Lower lobe of right lung (tissue), 2 donors: ENCODE data around the gene TRIOBP. TPM values are rescaled to one million over a fixed set of nuclear protein-coding genes. Genes with fewer than 3 reads are reported as not detected.

Experiments used
- ATAC-seq, 2 donors: fragments of 200-7000 bp; cut with Tn5 transposase; one replicate each; pipeline ENCODE4 v1.9.1; 2020 to 2022; ENCODE audit warnings: mild to moderate bottlenecking in 2 of 2, moderate library complexity in 2 of 2
- DNase-seq: peaks from one replicate; pipeline ENCODE4 v3.0.0-alpha.2; 2020
- H3K27ac ChIP-seq: fragments of 200-600 bp; one replicate; pipeline ENCODE4 v1.8.0; 2022
- H3K27me3 ChIP-seq: fragments of 200-600 bp; one replicate; pipeline ENCODE4 v1.8.0; 2022; ENCODE audit warnings: low read depth
- H3K36me3 ChIP-seq: fragments of 200-600 bp; one replicate; pipeline ENCODE4 v1.8.0; 2022; ENCODE audit warnings: mild to moderate bottlenecking
- H3K4me1 ChIP-seq: fragments of 200-600 bp; one replicate; pipeline ENCODE4 v1.8.0; 2022
- H3K4me3 ChIP-seq: fragments of 200-600 bp; one replicate; pipeline ENCODE4 v1.8.0; 2022; ENCODE audit warnings: mild to moderate bottlenecking
- H3K9me3 ChIP-seq: fragments of 200-600 bp; one replicate; pipeline ENCODE4 v1.8.0; 2022
- intact Hi-C: fragments of 100-400 bp; cut with DNase I; formaldehyde crosslinking; loops from one replicate; pipeline ENCODE4 v1.11.0; 2022
- total RNA-seq: library from RNA; stranded (reverse); fragmentation: NEBNext Ultra II Directional; extraction: Animal tissue kit (Norgen Biotek cat#: 25700); gene quantifications from one replicate; pipeline ENCODE4 v1.2.1, GENCODE V29; 2021
- TF ChIP-seq, protein P1 (sequence below): fragments of 200-600 bp; IDR thresholded peaks from one replicate; pipeline ENCODE4 v1.8.0; 2022; ENCODE audit warnings: antibody characterized with exemption, mild to moderate bottlenecking
- donor health status: DM: no; HTN: yes; CAD: no; lungs with severe emphysema.

TRIOBP gene
- total RNA-seq, 1 donor from 2014 or later = 78.8 TPM

DNA sequence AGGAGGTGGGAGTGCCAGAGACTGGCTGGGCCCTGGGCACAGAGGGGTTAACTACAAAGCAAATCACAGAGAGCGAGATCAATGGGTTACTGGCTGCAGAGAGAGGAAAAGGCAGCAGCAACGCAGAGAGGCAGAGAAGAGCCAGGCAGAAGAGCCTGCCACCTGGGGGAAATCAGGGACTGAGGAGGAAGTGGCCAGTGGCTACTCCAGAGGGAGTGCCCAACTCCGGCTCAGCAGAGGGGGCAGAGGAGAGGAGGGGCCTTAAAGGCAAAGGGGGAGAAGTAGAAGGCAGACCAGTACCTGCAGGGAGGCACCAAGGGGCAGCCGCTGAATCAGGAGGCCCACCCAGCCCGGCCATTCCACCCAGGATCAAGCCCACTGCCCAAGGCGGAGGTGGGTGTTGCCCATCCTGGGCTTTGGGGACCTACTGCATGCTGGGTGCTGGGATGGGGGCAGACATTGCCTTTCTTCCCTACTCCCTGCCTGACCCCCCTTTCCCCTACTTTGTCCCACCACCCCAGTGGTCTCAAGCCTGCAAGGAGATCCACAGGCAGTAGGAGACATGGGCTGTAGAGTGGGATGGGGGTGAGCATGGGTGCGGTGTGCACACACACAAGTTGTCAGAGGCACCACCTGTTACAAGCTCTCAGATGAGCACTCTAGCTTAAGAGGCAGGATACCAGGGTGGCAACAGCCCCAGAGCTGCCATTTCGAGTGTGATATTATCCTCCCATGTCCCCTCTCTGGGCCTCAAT lies 125.4 kb downstream of the TRIOBP start:
- DNase-seq (no peak), ATAC-seq (no peak)
- TF ChIP-seq, protein P1, sequence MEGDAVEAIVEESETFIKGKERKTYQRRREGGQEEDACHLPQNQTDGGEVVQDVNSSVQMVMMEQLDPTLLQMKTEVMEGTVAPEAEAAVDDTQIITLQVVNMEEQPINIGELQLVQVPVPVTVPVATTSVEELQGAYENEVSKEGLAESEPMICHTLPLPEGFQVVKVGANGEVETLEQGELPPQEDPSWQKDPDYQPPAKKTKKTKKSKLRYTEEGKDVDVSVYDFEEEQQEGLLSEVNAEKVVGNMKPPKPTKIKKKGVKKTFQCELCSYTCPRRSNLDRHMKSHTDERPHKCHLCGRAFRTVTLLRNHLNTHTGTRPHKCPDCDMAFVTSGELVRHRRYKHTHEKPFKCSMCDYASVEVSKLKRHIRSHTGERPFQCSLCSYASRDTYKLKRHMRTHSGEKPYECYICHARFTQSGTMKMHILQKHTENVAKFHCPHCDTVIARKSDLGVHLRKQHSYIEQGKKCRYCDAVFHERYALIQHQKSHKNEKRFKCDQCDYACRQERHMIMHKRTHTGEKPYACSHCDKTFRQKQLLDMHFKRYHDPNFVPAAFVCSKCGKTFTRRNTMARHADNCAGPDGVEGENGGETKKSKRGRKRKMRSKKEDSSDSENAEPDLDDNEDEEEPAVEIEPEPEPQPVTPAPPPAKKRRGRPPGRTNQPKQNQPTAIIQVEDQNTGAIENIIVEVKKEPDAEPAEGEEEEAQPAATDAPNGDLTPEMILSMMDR = no peak
- Histone ChIP-seq H3K9me3 (no peaks in the 10 kb centered on the region), H3K36me3 (no peaks in the 10 kb centered on the region), H3K27ac (no peak overlapping the region), H3K27me3 (peaks cover 55% of the 10 kb centered on the region), H3K4me1 (peaks cover 19% of the 10 kb centered on the region), H3K4me3 (no peak overlapping the region)
- intact Hi-C loops = no loop called here

DNA sequence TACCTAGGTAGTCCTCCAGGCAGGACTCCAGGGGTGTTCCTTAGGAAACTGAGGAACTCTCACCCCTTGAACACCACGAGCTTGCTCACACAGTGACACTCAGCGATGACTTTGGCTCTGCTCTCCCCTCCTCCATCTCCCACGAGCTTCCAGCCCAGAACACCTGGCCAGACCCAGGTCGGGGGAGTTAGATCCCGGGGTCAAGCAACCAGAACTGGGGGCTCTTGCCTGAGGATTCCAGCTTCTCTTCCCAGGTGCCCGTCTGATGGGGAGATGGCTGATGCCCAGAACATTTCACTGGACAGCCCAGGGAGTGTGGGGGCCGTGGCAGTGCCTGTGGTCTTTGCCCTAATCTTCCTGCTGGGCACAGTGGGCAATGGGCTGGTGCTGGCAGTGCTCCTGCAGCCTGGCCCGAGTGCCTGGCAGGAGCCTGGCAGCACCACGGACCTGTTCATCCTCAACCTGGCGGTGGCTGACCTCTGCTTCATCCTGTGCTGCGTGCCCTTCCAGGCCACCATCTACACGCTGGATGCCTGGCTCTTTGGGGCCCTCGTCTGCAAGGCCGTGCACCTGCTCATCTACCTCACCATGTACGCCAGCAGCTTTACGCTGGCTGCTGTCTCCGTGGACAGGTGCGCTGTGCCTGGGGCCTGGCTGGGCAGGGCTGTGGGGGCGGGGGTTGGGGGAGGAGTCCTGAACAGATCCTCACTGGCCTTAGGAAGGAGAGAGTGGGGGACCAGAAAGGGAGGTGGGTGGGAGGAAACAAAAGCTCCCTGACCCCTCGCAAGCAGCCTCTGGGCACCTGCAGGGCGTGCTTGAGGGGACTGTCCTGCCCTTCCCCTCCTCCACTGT lies 126.5 kb downstream of the TRIOBP start, which contains the start of gene GALR3:
TSS of gene GALR3 (plus strand) at position 249 of the 852 bp plus-strand sequence. CDS start at position 274, 25 bp downstream.
- Histone ChIP-seq H3K9me3 (no peaks in the 10 kb centered on the region), H3K27ac (no peak within 1 kb of the TSS), H3K36me3 (no peaks in the 10 kb centered on the region), H3K4me3 (no peak within 1 kb of the TSS), H3K27me3 (peaks cover 55% of the 10 kb centered on the region), H3K4me1 (peaks cover 8% of the 10 kb centered on the region)
- ATAC-seq (no peak), DNase-seq (no peak)
- intact Hi-C loops = no loop called here
- TF ChIP-seq, protein P1 = no peak

DNA sequence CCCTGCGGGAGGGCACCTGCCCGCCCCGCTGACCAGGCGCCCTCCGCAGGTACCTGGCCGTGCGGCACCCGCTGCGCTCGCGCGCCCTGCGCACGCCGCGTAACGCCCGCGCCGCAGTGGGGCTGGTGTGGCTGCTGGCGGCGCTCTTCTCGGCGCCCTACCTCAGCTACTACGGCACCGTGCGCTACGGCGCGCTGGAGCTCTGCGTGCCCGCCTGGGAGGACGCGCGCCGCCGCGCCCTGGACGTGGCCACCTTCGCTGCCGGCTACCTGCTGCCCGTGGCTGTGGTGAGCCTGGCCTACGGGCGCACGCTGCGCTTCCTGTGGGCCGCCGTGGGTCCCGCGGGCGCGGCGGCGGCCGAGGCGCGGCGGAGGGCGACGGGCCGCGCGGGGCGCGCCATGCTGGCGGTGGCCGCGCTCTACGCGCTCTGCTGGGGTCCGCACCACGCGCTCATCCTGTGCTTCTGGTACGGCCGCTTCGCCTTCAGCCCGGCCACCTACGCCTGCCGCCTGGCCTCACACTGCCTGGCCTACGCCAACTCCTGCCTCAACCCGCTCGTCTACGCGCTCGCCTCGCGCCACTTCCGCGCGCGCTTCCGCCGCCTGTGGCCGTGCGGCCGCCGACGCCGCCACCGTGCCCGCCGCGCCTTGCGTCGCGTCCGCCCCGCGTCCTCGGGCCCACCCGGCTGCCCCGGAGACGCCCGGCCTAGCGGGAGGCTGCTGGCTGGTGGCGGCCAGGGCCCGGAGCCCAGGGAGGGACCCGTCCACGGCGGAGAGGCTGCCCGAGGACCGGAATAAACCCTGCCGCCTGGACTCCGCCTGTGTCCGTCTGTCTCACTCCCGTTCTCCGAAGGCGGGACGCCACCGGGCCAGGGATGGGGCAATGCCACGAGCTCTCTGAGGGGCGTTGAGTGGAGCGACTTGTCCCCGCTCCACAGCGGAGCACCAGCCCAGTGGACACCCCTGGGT lies 128.1 kb downstream of the TRIOBP start:
- peaks cover 44% of the 10 kb centered on the region for H3K27me3 ChIP-seq
- intact Hi-C loops = no loop called here
- ATAC-seq (no peak), DNase-seq (no peak)
- TF ChIP-seq, protein P1 = no peak
- H3K36me3 ChIP-seq = peaks cover 11% of the 10 kb centered on the region
- H3K9me3 ChIP-seq = no peaks in the 10 kb centered on the region
- no peaks in the 10 kb centered on the region for H3K4me1 ChIP-seq
- peak overlapping the region; percentile 23 for H3K4me3 ChIP-seq
- no peak overlapping the region for H3K27ac ChIP-seq

Other genes starting within 250 kb of the TRIOBP start
- gene MFNG, start 210.7 kb upstream of the TRIOBP start, total RNA-seq = 71.0 TPM
- 14.9 TPM for gene CARD10, start 177.6 kb upstream of the TRIOBP start, total RNA-seq
- gene CDC42EP1, start 136.6 kb upstream of the TRIOBP start, total RNA-seq = 46.0 TPM
- gene LGALS2, start 117.0 kb upstream of the TRIOBP start, total RNA-seq = 1.9 TPM
- gene GGA1, start 88.2 kb upstream of the TRIOBP start, total RNA-seq = 64.8 TPM
- gene SH3BP1, start 57.4 kb upstream of the TRIOBP start, total RNA-seq = 34.8 TPM
- 3.9 TPM for gene PDXP, start 38.3 kb upstream of the TRIOBP start, total RNA-seq
- gene LGALS1, start 21.4 kb upstream of the TRIOBP start, total RNA-seq = 425 TPM
- 23.0 TPM for gene NOL12, start 10.7 kb upstream of the TRIOBP start, total RNA-seq
- 7.1 TPM for gene GCAT, start 110.9 kb downstream of the TRIOBP start, total RNA-seq
- gene GALR3, start 126.3 kb downstream of the TRIOBP start, total RNA-seq = not detected
- 18.3 TPM for gene ANKRD54, start 147.3 kb downstream of the TRIOBP start, total RNA-seq
- 385 TPM for gene EIF3L, start 152.4 kb downstream of the TRIOBP start, total RNA-seq
- 32.2 TPM for gene MICALL1, start 209.2 kb downstream of the TRIOBP start, total RNA-seq